HepG2 (cell line): Measurements from ENCODE around the gene GCLM. TPM values are rescaled to one million over a fixed set of nuclear protein-coding genes. Genes with fewer than 3 reads are reported as not detected.

Source experiments
- BORCS8-MEF2B ChIP-seq: sonication (generic); formaldehyde crosslinking; IDR thresholded peaks from 2 replicates; pipeline ENCODE4 v1.8.0; 2022; ENCODE audit warnings: mild to moderate bottlenecking, missing genetic modification reagents
- ESRRA ChIP-seq: sonication (generic); formaldehyde crosslinking; IDR thresholded peaks from 2 replicates; pipeline ENCODE4 v1.5.1; 2020; ENCODE audit warnings: mild to moderate bottlenecking, low read depth, missing genetic modification reagents
- KAT7 ChIP-seq: IDR thresholded peaks from 2 replicates; pipeline ENCODE4 v1.6.1; 2018; ENCODE audit warnings: borderline replicate concordance, missing compliant biosample characterization
- NFE2 ChIP-seq: sonication (generic); formaldehyde crosslinking; IDR thresholded peaks from 2 replicates; pipeline ENCODE4 v1.4.0; 2020; ENCODE audit warnings: missing genetic modification reagents
- RORA ChIP-seq: sonication (generic); formaldehyde crosslinking; IDR thresholded peaks from 2 replicates; pipeline ENCODE4 v1.5.0; 2020; ENCODE audit warnings: mild to moderate bottlenecking, missing genetic modification reagents, moderate library complexity
- SP5 ChIP-seq: IDR thresholded peaks from 2 replicates; pipeline ENCODE4 v1.6.1; 2016; ENCODE audit warnings: low read depth, borderline replicate concordance
- ZNF234 ChIP-seq: sonication (generic); formaldehyde crosslinking; conservative IDR thresholded peaks from 2 replicates; pipeline ENCODE4 v1.5.1; 2020; ENCODE audit warnings: mild to moderate bottlenecking, missing genetic modification reagents
- ZNF24 ChIP-seq: fragments of 450-650 bp; IDR thresholded peaks from 2 replicates; pipeline ENCODE4 v1.6.1; 2017; ENCODE audit warnings: antibody characterized with exemption, mild to moderate bottlenecking
- ZNF460 ChIP-seq: sonication (generic); formaldehyde crosslinking; IDR thresholded peaks from 2 replicates; pipeline ENCODE4 v1.5.1; 2020; ENCODE audit warnings: missing genetic modification reagents, mild to moderate bottlenecking, borderline replicate concordance
- ZNF619 ChIP-seq: sonication (generic); formaldehyde crosslinking; IDR thresholded peaks from 2 replicates; pipeline ENCODE4 v1.4.0; 2020; ENCODE audit warnings: mild to moderate bottlenecking, missing genetic modification reagents
- ZNF660 ChIP-seq: sonication (generic); formaldehyde crosslinking; IDR thresholded peaks from 2 replicates; pipeline ENCODE4 v1.5.1; 2020; ENCODE audit warnings: mild to moderate bottlenecking, low read depth, missing genetic modification reagents, borderline replicate concordance
- polyA plus RNA-seq, 8 experiments: library from polyadenylated mRNA; depleted of rRNA in 3 of 8; stranded (reverse) in 7 of 8; unstranded in 1 of 8; fragments of >200 nt; fragmentation: Illumina TruSeq in 4 of 8; extraction: Trizol in 4 of 8; gene quantifications; 2 replicates each; pipeline versions ENCODE4 v1.2.1 to v1.2.3, GENCODE V29; 2011 to 2016; ENCODE audit warnings: low read depth in 4 of 8, missing spikeins in 1 of 8, mixed read lengths in 1 of 8; ENCODE audit not compliant: insufficient read depth in 1 of 8
- total RNA-seq, 5 experiments: library from RNA; depleted of rRNA; stranded (reverse); fragments of >200 nt; fragmentation: Illumina TruSeq; extraction: Trizol; gene quantifications; 2 replicates each; pipeline ENCODE4 v1.2.3, GENCODE V29; 2016; ENCODE audit warnings: low read depth in 1 of 5
- TF ChIP-seq, protein P1 (sequence below): sonication (generic); formaldehyde crosslinking; IDR thresholded peaks from 2 replicates; pipeline ENCODE4 v1.8.0; 2022; ENCODE audit warnings: mild to moderate bottlenecking, missing genetic modification reagents, borderline replicate concordance
- TF ChIP-seq, protein P2 (sequence below): sonication (generic); formaldehyde crosslinking; conservative IDR thresholded peaks from 2 replicates; pipeline ENCODE4 v1.4.0; 2020; ENCODE audit warnings: missing genetic modification reagents
- TF ChIP-seq, protein P3 (sequence below): sonication (generic); formaldehyde crosslinking; IDR thresholded peaks from 2 replicates; pipeline ENCODE4 v1.5.1; 2020; ENCODE audit warnings: mild to moderate bottlenecking, missing genetic modification reagents, borderline replicate concordance
- TF ChIP-seq, protein P4 (sequence below): IDR thresholded peaks from 2 replicates; pipeline ENCODE4 v1.6.1; 2012; ENCODE audit warnings: inconsistent platforms
- TF ChIP-seq, protein P5 (sequence below): sonication (generic); formaldehyde crosslinking; IDR thresholded peaks from 2 replicates; pipeline ENCODE4 v1.4.0; 2020; ENCODE audit warnings: missing genetic modification reagents
- TF ChIP-seq, protein P6 (sequence below): sonication (generic); formaldehyde crosslinking; IDR thresholded peaks from 2 replicates; pipeline ENCODE4 v1.4.0; 2020; ENCODE audit warnings: missing genetic modification reagents, borderline replicate concordance
- TF ChIP-seq, protein P7 (sequence below): sonication (generic); formaldehyde crosslinking; IDR thresholded peaks from 2 replicates; pipeline ENCODE4 v1.8.1; 2023; ENCODE audit warnings: mild to moderate bottlenecking, moderate library complexity, missing genetic modification reagents

Gene GCLM
- total and polyA plus RNA-seq, 2 of the 13 experiments (the other 11 are each of a cell fraction or from before 2014, with no cell fraction given): 8.7 to 29.9 TPM

DNA sequence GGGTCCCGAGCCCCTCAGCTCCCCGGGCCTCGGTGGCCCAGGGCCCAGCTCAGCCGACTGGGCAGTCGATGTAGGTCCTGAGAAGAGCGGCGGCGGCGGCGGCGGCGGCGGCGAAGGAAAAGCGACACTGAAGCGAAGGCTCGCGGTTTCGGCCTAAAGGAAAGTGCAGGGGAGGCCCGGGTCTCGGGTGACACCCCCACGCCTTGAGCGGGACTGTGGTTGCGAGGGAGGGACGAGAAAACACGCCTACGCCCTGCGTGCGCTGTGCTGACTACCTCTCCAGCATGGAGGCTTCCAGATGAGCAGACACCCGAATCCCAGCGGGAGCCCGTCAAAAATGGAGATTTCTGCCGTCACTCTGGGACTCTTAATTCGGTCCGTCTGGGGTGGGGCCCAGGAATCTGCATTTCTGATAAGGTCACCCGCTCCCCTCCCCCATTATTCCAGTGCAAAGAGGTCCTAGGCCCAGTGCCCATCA is 61.4 kb downstream of the GCLM start (continued):
- TF ChIP-seq, protein P1, sequence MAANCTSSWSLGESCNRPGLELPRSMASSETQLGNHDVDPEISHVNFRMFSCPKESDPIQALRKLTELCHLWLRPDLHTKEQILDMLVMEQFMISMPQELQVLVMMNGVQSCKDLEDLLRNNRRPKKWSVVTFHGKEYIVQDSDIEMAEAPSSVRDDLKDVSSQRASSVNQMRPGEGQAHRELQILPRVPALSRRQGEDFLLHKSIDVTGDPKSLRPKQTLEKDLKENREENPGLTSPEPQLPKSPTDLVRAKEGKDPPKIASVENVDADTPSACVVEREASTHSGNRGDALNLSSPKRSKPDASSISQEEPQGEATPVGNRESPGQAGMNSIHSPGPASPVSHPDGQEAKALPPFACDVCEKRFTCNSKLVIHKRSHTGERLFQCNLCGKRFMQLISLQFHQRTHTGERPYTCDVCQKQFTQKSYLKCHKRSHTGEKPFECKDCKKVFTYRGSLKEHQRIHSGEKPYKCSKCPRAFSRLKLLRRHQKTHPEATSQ (CRISPR knock-in tag): no peak
- no peak for TF ChIP-seq ZNF460 (CRISPR knock-in tag)
- TF ChIP-seq, protein P2, sequence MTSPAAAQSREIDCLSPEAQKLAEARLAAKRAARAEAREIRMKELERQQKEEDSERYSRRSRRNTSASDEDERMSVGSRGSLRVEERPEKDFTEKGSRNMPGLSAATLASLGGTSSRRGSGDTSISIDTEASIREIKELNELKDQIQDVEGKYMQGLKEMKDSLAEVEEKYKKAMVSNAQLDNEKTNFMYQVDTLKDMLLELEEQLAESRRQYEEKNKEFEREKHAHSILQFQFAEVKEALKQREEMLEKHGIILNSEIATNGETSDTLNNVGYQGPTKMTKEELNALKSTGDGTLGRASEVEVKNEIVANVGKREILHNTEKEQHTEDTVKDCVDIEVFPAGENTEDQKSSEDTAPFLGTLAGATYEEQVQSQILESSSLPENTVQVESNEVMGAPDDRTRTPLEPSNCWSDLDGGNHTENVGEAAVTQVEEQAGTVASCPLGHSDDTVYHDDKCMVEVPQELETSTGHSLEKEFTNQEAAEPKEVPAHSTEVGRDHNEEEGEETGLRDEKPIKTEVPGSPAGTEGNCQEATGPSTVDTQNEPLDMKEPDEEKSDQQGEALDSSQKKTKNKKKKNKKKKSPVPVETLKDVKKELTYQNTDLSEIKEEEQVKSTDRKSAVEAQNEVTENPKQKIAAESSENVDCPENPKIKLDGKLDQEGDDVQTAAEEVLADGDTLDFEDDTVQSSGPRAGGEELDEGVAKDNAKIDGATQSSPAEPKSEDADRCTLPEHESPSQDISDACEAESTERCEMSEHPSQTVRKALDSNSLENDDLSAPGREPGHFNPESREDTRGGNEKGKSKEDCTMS: no peak
- TF ChIP-seq NFE2 (CRISPR knock-in tag): no peak
- TF ChIP-seq ZNF234 (CRISPR knock-in tag): no peak
- no peak for TF ChIP-seq SP5 (CRISPR knock-in tag)
- TF ChIP-seq, protein P3, sequence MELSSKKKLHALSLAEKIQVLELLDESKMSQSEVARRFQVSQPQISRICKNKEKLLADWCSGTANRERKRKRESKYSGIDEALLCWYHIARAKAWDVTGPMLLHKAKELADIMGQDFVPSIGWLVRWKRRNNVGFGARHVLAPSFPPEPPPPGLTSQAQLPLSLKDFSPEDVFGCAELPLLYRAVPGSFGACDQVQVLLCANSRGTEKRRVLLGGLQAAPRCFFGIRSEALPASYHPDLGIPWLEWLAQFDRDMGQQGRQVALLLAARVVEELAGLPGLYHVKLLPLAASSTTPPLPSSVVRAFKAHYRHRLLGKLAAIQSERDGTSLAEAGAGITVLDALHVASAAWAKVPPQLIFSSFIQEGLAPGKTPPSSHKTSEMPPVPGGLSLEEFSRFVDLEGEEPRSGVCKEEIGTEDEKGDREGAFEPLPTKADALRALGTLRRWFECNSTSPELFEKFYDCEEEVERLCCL: no peak
- peak; percentile 15; the same call in 1 of the 2 replicates for TF ChIP-seq KAT7 (CRISPR knock-in tag)
- TF ChIP-seq RORA (CRISPR knock-in tag): no peak
- TF ChIP-seq, protein P4, sequence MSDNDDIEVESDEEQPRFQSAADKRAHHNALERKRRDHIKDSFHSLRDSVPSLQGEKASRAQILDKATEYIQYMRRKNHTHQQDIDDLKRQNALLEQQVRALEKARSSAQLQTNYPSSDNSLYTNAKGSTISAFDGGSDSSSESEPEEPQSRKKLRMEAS: no peak; the same call in 1 of the 2 replicates
- TF ChIP-seq ZNF24: no peak
- TF ChIP-seq, protein P5, sequence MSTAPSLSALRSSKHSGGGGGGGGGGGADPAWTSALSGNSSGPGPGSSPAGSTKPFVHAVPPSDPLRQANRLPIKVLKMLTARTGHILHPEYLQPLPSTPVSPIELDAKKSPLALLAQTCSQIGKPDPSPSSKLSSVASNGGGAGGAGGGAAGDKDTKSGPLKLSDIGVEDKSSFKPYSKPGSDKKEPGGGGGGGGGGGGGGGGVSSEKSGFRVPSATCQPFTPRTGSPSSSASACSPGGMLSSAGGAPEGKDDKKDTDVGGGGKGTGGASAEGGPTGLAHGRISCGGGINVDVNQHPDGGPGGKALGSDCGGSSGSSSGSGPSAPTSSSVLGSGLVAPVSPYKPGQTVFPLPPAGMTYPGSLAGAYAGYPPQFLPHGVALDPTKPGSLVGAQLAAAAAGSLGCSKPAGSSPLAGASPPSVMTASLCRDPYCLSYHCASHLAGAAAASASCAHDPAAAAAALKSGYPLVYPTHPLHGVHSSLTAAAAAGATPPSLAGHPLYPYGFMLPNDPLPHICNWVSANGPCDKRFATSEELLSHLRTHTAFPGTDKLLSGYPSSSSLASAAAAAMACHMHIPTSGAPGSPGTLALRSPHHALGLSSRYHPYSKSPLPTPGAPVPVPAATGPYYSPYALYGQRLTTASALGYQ (CRISPR knock-in tag): no peak
- TF ChIP-seq ZNF660 (CRISPR knock-in tag): no peak
- TF ChIP-seq BORCS8-MEF2B (CRISPR knock-in tag): peak; percentile 35; the same call in 1 of the 2 replicates
- no peak for TF ChIP-seq ESRRA (CRISPR knock-in tag)
- no peak for TF ChIP-seq ZNF619
- TF ChIP-seq, protein P6, sequence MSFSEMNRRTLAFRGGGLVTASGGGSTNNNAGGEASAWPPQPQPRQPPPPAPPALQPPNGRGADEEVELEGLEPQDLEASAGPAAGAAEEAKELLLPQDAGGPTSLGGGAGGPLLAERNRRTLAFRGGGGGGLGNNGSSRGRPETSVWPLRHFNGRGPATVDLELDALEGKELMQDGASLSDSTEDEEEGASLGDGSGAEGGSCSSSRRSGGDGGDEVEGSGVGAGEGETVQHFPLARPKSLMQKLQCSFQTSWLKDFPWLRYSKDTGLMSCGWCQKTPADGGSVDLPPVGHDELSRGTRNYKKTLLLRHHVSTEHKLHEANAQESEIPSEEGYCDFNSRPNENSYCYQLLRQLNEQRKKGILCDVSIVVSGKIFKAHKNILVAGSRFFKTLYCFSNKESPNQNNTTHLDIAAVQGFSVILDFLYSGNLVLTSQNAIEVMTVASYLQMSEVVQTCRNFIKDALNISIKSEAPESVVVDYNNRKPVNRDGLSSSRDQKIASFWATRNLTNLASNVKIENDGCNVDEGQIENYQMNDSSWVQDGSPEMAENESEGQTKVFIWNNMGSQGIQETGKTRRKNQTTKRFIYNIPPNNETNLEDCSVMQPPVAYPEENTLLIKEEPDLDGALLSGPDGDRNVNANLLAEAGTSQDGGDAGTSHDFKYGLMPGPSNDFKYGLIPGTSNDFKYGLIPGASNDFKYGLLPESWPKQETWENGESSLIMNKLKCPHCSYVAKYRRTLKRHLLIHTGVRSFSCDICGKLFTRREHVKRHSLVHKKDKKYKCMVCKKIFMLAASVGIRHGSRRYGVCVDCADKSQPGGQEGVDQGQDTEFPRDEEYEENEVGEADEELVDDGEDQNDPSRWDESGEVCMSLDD (CRISPR knock-in tag): no peak
- TF ChIP-seq, protein P7, sequence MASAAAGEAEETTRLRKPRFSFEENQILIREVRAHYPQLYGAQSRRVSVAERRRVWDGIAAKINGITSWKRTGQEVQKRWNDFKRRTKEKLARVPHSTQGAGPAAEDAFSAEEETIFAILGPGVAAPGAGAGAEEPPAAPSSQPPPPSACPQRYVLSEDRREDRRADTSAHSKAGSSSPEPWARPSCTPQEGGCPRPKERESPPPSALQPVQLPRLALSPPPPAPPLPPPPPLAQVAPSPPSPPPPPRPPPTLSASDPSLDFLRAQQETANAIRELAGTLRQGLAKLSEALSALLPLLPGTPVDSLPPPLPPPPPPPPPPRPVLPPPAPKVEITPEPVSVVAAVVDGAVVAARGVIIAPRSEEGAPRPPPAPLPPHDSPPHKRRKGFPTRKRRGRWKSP (CRISPR knock-in tag): no peak
